MM.1S (cell line): ENCODE results near the gene TSC22D3.

ENCODE experiments used
- EZH2 ChIP-seq: fragments of 300-600 bp; sonication (generic); optimal IDR thresholded peaks from 2 replicates; pipeline ENCODE3; 2017; ENCODE audit warnings: low read depth, mild to moderate bottlenecking, antibody characterized with exemption, low read length, mixed read lengths
- EZH2phosphoT487 ChIP-seq: fragments of 300-600 bp; sonication (generic); IDR thresholded peaks from 2 replicates; pipeline ENCODE4 v1.6.1; 2018; ENCODE audit warnings: antibody characterized with exemption, low read length
- TF ChIP-seq, protein P1 (sequence below): fragments of 300-600 bp; sonication (generic); IDR thresholded peaks from 2 replicates; pipeline ENCODE4 v1.5.1; 2016; ENCODE audit warnings: antibody characterized with exemption, low read length, mixed read lengths

GRCh38 chrX:107713543-107714205, 61.9 kb downstream of the TSC22D3 start:
- TF ChIP-seq, protein P1, sequence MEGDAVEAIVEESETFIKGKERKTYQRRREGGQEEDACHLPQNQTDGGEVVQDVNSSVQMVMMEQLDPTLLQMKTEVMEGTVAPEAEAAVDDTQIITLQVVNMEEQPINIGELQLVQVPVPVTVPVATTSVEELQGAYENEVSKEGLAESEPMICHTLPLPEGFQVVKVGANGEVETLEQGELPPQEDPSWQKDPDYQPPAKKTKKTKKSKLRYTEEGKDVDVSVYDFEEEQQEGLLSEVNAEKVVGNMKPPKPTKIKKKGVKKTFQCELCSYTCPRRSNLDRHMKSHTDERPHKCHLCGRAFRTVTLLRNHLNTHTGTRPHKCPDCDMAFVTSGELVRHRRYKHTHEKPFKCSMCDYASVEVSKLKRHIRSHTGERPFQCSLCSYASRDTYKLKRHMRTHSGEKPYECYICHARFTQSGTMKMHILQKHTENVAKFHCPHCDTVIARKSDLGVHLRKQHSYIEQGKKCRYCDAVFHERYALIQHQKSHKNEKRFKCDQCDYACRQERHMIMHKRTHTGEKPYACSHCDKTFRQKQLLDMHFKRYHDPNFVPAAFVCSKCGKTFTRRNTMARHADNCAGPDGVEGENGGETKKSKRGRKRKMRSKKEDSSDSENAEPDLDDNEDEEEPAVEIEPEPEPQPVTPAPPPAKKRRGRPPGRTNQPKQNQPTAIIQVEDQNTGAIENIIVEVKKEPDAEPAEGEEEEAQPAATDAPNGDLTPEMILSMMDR = no peak
- TF ChIP-seq EZH2phosphoT487 (no peak), EZH2 (no peak)
